ENCODE measurements around the gene ADARB2. TPM values are rescaled to one million over a fixed set of nuclear protein-coding genes. Genes with fewer than 3 reads are reported as not detected.
"Not testable (repeated sequence)": the region's sequence is repeated elsewhere in the genome, so short reads cannot be mapped to it uniquely, and the experiment has no call there.

Gene ADARB2
- total and polyA plus RNA-seq, 2 donors, result 0.66 to 2.5 TPM

- DNase-seq (ENCODE audit: low read depth in 6 of 9, low spot score in 9 of 9), result no peak
- H3K9me3 ChIP-seq (ENCODE audit: control insufficient read depth in 2 of 2, insufficient read depth in 1 of 2, low read length in 1 of 2), result no peaks in the 10 kb centered on the region
- H3K4me1 ChIP-seq (ENCODE audit: control insufficient read depth in 2 of 2, insufficient read depth in 2 of 2, low read length in 2 of 2), result peaks cover 0 to 2% of the 10 kb centered on the region in 2 donors
- H3K4me3 ChIP-seq (ENCODE audit: low read length in 2 of 2), result no peak overlapping the region
- no peak overlapping the region for H3K27ac ChIP-seq (ENCODE audit: low read depth in 1 of 2, low read length in 1 of 2)
- no peaks in the 10 kb centered on the region for H3K36me3 ChIP-seq (ENCODE audit: control insufficient read depth in 2 of 2, insufficient read depth in 2 of 2, low read length in 1 of 2)
- 98% methylated on average over 9 of the region's 9 CpGs for WGBS
- no peaks in the 10 kb centered on the region for H3K27me3 ChIP-seq (ENCODE audit: control insufficient read depth in 2 of 2, insufficient read depth in 1 of 2, low read length in 1 of 2)
Measured at GRCh38 chr10:1232164-1232911, 505.0 kb downstream of the ADARB2 start.

GRCh38 chr10:1230592-1231275 lies 506.6 kb downstream of the ADARB2 start:
- no peak overlapping the region for H3K4me3 ChIP-seq (ENCODE audit: low read length in 2 of 2)
- DNase-seq (ENCODE audit: low read depth in 6 of 9, low spot score in 9 of 9), result no peak
- no peaks in the 10 kb centered on the region for H3K9me3 ChIP-seq (ENCODE audit: control insufficient read depth in 2 of 2, insufficient read depth in 1 of 2, low read length in 1 of 2)
- no peaks in the 10 kb centered on the region for H3K36me3 ChIP-seq (ENCODE audit: control insufficient read depth in 2 of 2, insufficient read depth in 2 of 2, low read length in 1 of 2)
- H3K27me3 ChIP-seq (ENCODE audit: control insufficient read depth in 2 of 2, insufficient read depth in 1 of 2, low read length in 1 of 2), result no peaks in the 10 kb centered on the region
- no peak overlapping the region for H3K27ac ChIP-seq (ENCODE audit: low read depth in 1 of 2, low read length in 1 of 2)
- H3K4me1 ChIP-seq (ENCODE audit: control insufficient read depth in 2 of 2, insufficient read depth in 2 of 2, low read length in 2 of 2), result peaks cover 0 to 2% of the 10 kb centered on the region in 2 donors
- 96% methylated on average over 9 of the region's 9 CpGs for WGBS

- H3K4me1 ChIP-seq (ENCODE audit: control insufficient read depth in 2 of 2, insufficient read depth in 2 of 2, low read length in 2 of 2), result peaks cover 0 to 2% of the 10 kb centered on the region in 2 donors
- H3K9me3 ChIP-seq (ENCODE audit: control insufficient read depth in 2 of 2, insufficient read depth in 1 of 2, low read length in 1 of 2), result no peaks in the 10 kb centered on the region
- no peak overlapping the region for H3K27ac ChIP-seq (ENCODE audit: low read depth in 1 of 2, low read length in 1 of 2)
- H3K27me3 ChIP-seq (ENCODE audit: control insufficient read depth in 2 of 2, insufficient read depth in 1 of 2, low read length in 1 of 2), result no peaks in the 10 kb centered on the region
- H3K36me3 ChIP-seq (ENCODE audit: control insufficient read depth in 2 of 2, insufficient read depth in 2 of 2, low read length in 1 of 2), result no peaks in the 10 kb centered on the region
- no peak overlapping the region for H3K4me3 ChIP-seq (ENCODE audit: low read length in 2 of 2)
- DNase-seq (ENCODE audit: low read depth in 6 of 9, low spot score in 9 of 9), result no peak
- 92% methylated on average over 8 of the region's 8 CpGs for WGBS
Measured at GRCh38 chr10:1230138-1230537, 507.2 kb downstream of the ADARB2 start.

- Histone ChIP-seq H3K4me1 (ENCODE audit: control insufficient read depth in 2 of 2, insufficient read depth in 2 of 2, low read length in 2 of 2) (peaks cover 0 to 2% of the 10 kb centered on the region in 2 donors), H3K4me3 (ENCODE audit: low read length in 2 of 2) (no peak overlapping the region), H3K27ac (ENCODE audit: low read depth in 1 of 2, low read length in 1 of 2) (no peak overlapping the region), H3K27me3 (ENCODE audit: control insufficient read depth in 2 of 2, insufficient read depth in 1 of 2, low read length in 1 of 2) (no peaks in the 10 kb centered on the region), H3K36me3 (ENCODE audit: control insufficient read depth in 2 of 2, insufficient read depth in 2 of 2, low read length in 1 of 2) (no peaks in the 10 kb centered on the region), H3K9me3 (ENCODE audit: control insufficient read depth in 2 of 2, insufficient read depth in 1 of 2, low read length in 1 of 2) (no peaks in the 10 kb centered on the region)
- no peak for DNase-seq (ENCODE audit: low read depth in 6 of 9, low spot score in 9 of 9)
- 95% methylated on average over 10 of the region's 10 CpGs for WGBS
Measured at GRCh38 chr10:1229574-1229973, 507.8 kb downstream of the ADARB2 start.

- Histone ChIP-seq H3K36me3 (ENCODE audit: control insufficient read depth in 2 of 2, insufficient read depth in 2 of 2, low read length in 1 of 2) (no peaks in the 10 kb centered on the region), H3K9me3 (ENCODE audit: control insufficient read depth in 2 of 2, insufficient read depth in 1 of 2, low read length in 1 of 2) (no peaks in the 10 kb centered on the region), H3K27ac (ENCODE audit: low read depth in 1 of 2, low read length in 1 of 2) (no peak overlapping the region), H3K4me3 (ENCODE audit: low read length in 2 of 2) (no peak overlapping the region), H3K4me1 (ENCODE audit: control insufficient read depth in 2 of 2, insufficient read depth in 2 of 2, low read length in 2 of 2) (peaks cover 0 to 2% of the 10 kb centered on the region in 2 donors), H3K27me3 (ENCODE audit: control insufficient read depth in 2 of 2, insufficient read depth in 1 of 2, low read length in 1 of 2) (no peaks in the 10 kb centered on the region)
- WGBS, result 84% methylated on average over 3 of the region's 3 CpGs
- no peak for DNase-seq (ENCODE audit: low read depth in 6 of 9, low spot score in 9 of 9)
Measured at GRCh38 chr10:1229116-1229515, 508.2 kb downstream of the ADARB2 start.

GRCh38 chr10:1228467-1228975 lies 508.8 kb downstream of the ADARB2 start:
- Histone ChIP-seq H3K27ac (ENCODE audit: low read depth in 1 of 2, low read length in 1 of 2) (no peak overlapping the region), H3K36me3 (ENCODE audit: control insufficient read depth in 2 of 2, insufficient read depth in 2 of 2, low read length in 1 of 2) (no peaks in the 10 kb centered on the region), H3K4me1 (ENCODE audit: control insufficient read depth in 2 of 2, insufficient read depth in 2 of 2, low read length in 2 of 2) (peaks cover 0 to 2% of the 10 kb centered on the region in 2 donors), H3K27me3 (ENCODE audit: control insufficient read depth in 2 of 2, insufficient read depth in 1 of 2, low read length in 1 of 2) (no peaks in the 10 kb centered on the region), H3K9me3 (ENCODE audit: control insufficient read depth in 2 of 2, insufficient read depth in 1 of 2, low read length in 1 of 2) (no peaks in the 10 kb centered on the region), H3K4me3 (ENCODE audit: low read length in 2 of 2) (no peak overlapping the region)
- DNase-seq (ENCODE audit: low read depth in 6 of 9, low spot score in 9 of 9), result no peak
- WGBS, result 93% methylated on average over 14 of the region's 14 CpGs

GRCh38 chr10:1227510-1228402 lies 509.6 kb downstream of the ADARB2 start:
- Histone ChIP-seq H3K4me1 (ENCODE audit: control insufficient read depth in 2 of 2, insufficient read depth in 2 of 2, low read length in 2 of 2) (peaks cover 0 to 2% of the 10 kb centered on the region in 2 donors), H3K4me3 (ENCODE audit: low read length in 2 of 2) (no peak overlapping the region), H3K27me3 (ENCODE audit: control insufficient read depth in 2 of 2, insufficient read depth in 1 of 2, low read length in 1 of 2) (no peaks in the 10 kb centered on the region), H3K9me3 (ENCODE audit: control insufficient read depth in 2 of 2, insufficient read depth in 1 of 2, low read length in 1 of 2) (no peaks in the 10 kb centered on the region), H3K36me3 (ENCODE audit: control insufficient read depth in 2 of 2, insufficient read depth in 2 of 2, low read length in 1 of 2) (no peaks in the 10 kb centered on the region), H3K27ac (ENCODE audit: low read depth in 1 of 2, low read length in 1 of 2) (no peak overlapping the region)
- no peak for DNase-seq (ENCODE audit: low read depth in 6 of 9, low spot score in 9 of 9)
- 86% methylated on average over 9 of the region's 9 CpGs for WGBS

- H3K9me3 ChIP-seq (ENCODE audit: control insufficient read depth in 2 of 2, insufficient read depth in 1 of 2, low read length in 1 of 2); DNase-seq (ENCODE audit: low read depth in 6 of 9, low spot score in 9 of 9); H3K4me3 ChIP-seq (ENCODE audit: low read length in 2 of 2); H3K4me1 ChIP-seq (ENCODE audit: control insufficient read depth in 2 of 2, insufficient read depth in 2 of 2, low read length in 2 of 2); H3K27me3 ChIP-seq (ENCODE audit: control insufficient read depth in 2 of 2, insufficient read depth in 1 of 2, low read length in 1 of 2); H3K27ac ChIP-seq (ENCODE audit: low read depth in 1 of 2, low read length in 1 of 2); H3K36me3 ChIP-seq (ENCODE audit: control insufficient read depth in 2 of 2, insufficient read depth in 2 of 2, low read length in 1 of 2): not testable (repeated sequence)
- 86% methylated on average over 8 of the region's 8 CpGs for WGBS
Measured at GRCh38 chr10:1226907-1227306, 510.4 kb downstream of the ADARB2 start.

Data from thymus (tissue), 11 donors.